Measurements from ENCODE around the gene SRPRA.
"Not testable (repeated sequence)": the region's sequence is repeated elsewhere in the genome, so short reads cannot be mapped to it uniquely, and the experiment has no call there.

Gene SRPRA, protein sequence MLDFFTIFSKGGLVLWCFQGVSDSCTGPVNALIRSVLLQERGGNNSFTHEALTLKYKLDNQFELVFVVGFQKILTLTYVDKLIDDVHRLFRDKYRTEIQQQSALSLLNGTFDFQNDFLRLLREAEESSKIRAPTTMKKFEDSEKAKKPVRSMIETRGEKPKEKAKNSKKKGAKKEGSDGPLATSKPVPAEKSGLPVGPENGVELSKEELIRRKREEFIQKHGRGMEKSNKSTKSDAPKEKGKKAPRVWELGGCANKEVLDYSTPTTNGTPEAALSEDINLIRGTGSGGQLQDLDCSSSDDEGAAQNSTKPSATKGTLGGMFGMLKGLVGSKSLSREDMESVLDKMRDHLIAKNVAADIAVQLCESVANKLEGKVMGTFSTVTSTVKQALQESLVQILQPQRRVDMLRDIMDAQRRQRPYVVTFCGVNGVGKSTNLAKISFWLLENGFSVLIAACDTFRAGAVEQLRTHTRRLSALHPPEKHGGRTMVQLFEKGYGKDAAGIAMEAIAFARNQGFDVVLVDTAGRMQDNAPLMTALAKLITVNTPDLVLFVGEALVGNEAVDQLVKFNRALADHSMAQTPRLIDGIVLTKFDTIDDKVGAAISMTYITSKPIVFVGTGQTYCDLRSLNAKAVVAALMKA

DNA sequence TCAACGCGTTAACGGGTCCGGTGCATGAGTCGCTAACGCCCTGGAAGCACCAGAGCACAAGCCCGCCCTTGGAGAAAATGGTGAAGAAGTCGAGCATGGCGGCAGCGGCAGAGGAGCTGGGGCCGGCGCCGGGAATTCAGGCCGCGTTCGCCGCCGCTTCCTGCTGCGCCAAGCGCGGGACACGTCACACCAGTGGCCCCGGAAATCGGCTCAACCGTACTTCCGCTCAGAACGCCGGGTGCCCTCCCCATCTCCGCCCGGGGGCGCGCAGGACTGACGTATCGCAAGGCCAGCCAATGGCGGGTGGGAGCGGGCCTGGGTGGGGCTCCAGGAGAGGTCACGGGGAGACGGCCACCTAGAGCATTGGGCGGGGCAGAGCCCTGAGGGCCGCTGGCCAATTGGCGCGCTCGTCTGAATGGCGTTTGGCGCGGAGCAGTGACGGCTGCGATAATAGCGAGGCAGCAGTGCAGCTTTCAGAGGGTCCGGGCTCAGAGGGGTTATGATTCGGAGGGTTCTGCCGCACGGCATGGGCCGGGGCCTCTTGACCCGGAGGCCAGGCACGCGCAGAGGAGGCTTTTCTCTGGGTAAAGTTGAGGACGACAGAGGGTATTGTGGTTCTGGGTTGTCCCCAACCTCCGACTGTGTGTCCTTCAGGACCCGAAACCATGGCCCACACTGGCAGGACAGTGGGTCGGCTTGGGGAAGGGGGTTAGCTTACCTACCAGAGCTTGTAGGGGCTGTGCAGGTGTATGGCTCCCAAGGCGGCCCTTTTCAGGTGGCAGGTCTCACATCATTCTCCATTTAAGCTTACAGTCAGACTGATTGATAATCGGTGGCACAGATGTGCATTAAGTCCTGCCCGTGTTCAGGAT is at the start of gene SRPRA, which contains the start of gene FOXRED1:
Gene SRPRA, minus strand, starts transcription at position 188 of the 872 bp plus-strand sequence. Its CDS starts 91 bp downstream, at position 97.
Gene FOXRED1, plus strand, starts transcription at position 447 of the 872 bp plus-strand sequence. Its CDS starts 53 bp downstream, at position 500.
- peak; percentile 98 to 100 (median 99) for DNase-seq (ENCODE audit: low read depth in 2 of 3, low spot score in 1 of 3)

DNA sequence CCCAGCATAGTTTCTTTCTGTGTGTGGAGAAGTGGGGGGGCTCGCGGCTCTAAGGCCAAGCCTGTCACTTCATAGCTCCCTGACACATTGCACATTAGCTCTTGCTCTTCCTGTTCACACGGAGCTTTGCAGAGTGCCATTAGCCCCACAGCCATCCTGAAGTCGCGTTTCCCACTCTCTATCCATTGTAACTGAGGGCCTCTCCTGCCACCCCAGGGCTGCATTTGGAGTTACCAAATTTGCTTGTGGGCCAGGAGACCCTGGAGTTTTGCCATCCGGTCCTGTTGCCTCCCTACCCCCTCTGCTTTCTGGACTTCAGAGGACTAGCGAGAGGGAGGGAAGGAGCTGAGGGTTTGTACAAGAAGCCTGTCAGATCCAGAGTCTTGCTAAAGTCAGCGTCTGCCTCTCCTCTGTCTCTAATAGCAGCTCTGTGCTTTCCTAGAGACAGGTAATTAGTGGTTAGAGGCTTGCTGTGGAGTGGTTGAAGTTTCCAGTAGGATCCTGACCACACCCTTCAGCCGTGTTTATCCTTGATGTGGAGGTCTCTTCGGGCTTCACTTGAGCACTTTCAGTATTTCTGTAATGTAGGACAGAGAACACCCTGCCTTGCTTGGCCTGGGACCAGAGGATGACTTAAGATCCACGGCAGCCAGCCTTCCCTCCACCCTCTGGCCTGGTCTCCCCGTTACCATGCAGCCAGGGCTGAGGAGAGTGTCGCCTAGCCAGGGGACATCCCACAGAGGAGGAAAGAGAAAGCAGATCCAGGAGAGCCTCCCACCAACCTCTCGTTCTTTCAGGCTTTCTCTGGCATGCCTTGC is 49.3 kb upstream of the SRPRA start:
- DNase-seq (ENCODE audit: low read depth in 2 of 3, low spot score in 1 of 3): no peak

DNA sequence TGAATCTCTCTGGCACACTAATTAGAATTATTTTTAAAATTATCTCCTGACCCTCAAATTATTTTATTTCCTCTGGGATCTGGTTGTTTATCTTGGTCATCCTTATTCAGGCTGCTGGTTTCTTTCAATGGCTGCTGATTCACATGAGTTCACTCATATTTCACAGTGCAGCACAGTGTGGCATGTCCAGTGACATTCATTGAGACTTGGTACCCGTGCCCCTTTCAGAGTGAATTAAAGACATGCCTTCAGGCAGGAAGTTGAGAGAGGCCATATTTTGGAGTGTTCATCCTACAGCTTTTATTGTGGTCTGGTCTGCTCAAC is 48.7 kb upstream of the SRPRA start:
- no peak for DNase-seq (ENCODE audit: low read depth in 2 of 3, low spot score in 1 of 3)

DNA sequence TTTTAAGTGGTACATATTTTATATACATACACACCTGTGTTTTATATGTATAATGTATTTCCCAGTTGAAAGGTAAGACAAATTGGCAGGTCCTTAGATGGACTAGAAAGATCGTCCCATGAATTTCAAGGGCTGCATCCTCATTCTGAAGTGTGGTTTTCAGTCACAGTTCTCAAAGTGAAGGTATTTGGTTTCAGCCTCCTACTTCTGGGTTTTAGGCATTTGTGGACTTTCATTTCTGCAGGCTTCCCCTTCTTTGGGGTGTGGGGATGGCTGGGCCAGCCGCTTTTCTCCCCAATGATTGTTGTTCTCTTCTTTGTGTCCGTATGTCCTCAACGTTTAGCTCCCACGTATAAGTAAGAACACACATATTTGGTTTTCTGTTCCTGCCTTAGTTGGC is 45.1 kb upstream of the SRPRA start:
- DNase-seq (ENCODE audit: low read depth in 2 of 3, low spot score in 1 of 3): no peak

DNA sequence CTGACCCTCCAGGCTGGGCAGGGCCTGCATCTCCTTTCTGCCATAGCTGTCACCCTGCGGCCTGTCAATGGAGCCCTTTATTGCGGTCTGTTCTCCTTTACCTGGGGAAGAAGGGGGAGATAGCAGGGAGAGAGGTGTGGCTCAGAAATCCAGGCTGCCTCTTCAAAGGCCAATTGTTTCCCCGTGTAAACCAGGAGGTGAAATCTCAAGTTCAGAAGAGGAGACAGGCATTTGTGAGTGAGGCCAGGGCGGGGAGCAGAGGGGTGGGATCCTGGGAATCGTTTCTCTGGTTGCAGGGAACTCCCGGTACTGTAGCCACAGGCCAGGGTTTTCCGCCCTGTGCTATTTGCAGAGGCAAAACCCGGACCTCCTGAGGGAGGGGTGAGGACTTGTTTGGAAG is 44.3 kb upstream of the SRPRA start:
- no peak for DNase-seq (ENCODE audit: low read depth in 2 of 3, low spot score in 1 of 3)

DNA sequence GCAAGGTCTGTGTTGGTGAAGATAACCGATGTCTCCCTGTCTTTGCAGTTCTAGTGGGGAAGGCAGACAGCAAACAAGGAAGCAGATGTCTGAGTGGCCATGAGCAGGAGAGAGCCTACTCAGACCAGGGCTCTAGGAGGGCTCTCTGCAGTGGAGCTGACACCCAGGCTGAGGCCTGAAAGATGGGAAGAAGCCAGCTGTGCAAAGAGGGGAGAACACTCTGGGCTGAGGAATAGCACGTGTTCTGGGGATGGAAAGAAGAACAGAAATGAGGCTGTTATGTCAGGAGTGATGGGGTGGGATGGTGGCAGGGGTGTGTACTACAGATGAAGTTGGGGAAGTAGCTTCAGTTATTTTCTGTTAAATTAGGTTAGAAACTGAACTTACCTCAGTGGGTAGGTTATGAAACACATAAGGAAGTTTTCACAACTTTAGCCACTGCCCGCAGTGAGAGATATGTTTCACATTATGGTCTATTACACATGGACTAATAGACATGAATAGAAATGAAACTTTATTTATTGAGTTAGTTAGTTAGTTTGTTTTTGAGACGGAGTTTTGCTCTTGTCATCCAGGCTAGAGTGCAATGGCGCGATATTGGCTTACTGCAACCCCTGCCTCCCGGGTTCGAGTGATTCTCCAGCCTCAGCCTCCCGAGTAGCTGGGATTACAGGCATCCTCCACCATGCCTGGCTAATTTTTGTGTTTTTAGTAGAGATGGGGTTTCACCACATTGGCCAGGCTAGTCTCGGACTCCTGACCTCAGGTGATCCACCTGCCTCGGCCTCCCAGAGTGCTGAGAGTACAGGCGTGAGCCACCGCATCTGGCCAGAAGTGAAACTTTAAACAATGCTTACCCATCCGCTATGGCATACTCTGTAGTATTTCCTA is 43.0 kb upstream of the SRPRA start:
- DNase-seq (ENCODE audit: low read depth in 2 of 3, low spot score in 1 of 3): no peak

DNA sequence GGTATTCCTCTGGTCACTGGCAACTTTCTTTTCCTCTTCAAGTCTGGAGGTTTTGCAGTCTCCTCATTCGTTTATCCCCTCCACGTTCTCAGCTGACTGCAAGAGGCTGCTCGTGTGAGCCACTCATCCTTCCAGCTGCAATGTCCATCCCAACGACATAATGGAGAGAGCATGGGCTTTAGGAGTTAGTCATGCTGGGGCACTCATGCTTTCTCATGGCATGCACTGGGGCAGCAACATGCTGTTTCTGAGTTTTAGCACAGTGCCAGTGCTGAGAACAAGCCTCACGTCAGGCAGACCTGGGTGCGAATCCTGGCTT is 42.3 kb upstream of the SRPRA start:
- no peak for DNase-seq (ENCODE audit: low read depth in 2 of 3, low spot score in 1 of 3)

DNA sequence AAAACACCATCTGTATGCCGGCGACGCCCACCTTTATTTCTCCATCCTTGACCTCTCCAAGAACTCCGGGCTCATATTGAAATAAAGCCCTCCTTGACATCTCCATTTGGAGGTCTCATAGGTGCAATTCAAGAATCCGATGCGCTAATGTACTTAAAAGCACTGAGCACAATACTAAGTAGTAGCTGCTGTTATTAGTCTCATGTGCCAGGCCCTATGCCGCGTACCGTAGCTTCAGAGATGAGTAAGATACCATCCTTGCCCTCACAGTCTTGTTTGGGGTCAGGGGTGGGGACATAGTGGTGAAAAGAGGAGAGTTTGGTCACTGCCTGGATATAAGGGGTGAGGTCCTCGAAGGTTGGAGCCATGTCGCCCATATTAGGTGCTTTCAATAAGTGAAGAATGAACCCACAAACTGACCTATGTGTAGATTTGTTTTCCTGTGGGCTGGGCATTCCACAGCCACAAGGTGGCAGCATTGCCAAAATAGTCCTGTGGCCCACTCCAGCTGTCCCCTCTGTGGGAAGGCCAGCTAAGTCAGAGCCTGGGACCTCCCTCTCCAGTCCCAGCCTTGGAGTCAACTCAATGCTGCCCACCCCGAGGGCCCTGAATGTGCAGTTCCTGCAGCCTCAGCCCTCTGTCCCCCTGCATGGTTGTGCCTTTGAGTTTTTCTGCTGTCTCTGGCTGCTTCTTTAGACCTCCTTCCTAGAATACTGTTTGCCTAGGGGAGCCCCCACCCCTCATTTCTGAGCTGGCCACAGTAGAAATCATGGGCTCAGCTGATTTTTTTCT is 41.7 kb upstream of the SRPRA start:
- DNase-seq (ENCODE audit: low read depth in 2 of 3, low spot score in 1 of 3): peak in 1 of 3 donors; percentile 42

DNA sequence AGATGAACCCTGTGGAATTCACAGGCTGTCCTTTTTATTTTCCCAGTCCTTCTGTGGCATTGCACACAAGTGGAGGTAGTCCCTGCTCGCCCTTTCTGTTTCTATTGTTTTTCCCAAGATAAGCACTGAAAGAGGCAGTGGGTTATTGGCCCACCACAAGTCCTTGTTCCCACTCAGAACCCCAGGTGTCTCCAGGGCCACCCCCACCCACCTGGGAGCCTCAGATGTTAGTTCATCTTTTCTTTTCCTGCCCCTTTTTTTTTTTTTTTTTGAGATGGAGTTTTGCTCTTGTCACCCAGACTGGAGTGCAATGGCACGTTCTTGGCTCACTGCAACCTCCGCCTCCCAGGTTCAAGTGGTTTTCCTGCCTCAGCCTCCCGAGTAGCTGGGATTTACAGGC is 40.1 kb upstream of the SRPRA start:
- DNase-seq (ENCODE audit: low read depth in 2 of 3, low spot score in 1 of 3): not testable (repeated sequence)

DNA sequence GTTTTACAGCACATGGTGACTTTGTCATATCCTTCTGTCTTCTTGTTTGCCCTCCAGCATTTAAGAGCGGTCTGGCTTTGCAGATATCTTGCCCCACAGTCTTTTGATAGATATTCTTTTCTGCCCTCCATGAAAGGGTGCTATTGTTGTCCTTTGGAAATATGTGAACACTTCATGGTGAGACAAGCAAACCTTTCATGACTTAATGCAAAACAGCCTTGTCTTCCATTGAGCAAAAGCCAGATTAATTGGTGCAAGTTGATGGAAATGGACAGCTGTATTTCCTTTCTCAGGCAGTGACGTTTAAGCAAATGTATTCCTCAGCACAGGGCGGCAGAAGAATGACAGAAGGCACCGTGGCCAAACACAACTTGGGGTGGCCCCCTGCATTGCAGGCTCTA is 39.6 kb upstream of the SRPRA start:
- no peak for DNase-seq (ENCODE audit: low read depth in 2 of 3, low spot score in 1 of 3)

DNA sequence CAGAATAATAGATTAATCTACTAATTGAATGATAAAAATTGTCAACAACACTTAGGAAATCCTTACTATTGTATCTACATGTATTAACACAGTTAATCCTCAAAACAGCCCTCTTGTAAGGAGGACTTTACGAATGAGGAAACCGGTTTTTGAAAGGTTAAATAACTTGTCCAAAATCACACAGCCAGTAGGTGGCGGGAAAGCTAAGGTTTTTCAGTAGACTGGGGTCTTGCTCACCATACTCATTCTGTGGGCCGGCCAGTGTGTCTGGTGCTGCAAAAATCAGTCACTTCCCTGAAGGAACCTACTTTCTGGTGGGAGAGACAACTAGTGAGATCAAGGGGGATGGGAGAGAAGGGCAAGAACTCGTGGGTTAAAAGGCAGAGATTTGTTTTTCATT is 39.0 kb upstream of the SRPRA start:
- no peak for DNase-seq (ENCODE audit: low read depth in 2 of 3, low spot score in 1 of 3)

DNA sequence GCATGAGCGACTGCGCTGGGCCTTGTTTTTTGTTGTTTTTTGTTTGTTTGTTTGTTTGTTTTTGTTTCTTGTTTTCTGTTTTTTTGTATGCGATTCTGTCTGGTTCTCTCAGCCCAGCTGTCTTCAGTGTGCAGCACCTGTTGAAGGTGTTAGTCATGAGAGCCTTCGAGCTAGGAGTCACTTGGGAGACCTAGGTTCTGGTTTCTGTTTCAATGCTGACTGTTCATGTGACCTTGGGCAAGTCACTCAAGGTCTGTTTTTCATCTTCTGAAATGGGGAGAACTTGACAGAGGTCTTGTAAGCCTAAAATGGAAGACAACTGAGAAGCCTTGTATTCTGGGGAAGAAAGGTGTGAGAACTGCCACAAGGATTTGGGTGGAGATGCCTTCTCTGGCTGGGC is 37.0 kb upstream of the SRPRA start:
- DNase-seq (ENCODE audit: low read depth in 2 of 3, low spot score in 1 of 3): no peak

DNA sequence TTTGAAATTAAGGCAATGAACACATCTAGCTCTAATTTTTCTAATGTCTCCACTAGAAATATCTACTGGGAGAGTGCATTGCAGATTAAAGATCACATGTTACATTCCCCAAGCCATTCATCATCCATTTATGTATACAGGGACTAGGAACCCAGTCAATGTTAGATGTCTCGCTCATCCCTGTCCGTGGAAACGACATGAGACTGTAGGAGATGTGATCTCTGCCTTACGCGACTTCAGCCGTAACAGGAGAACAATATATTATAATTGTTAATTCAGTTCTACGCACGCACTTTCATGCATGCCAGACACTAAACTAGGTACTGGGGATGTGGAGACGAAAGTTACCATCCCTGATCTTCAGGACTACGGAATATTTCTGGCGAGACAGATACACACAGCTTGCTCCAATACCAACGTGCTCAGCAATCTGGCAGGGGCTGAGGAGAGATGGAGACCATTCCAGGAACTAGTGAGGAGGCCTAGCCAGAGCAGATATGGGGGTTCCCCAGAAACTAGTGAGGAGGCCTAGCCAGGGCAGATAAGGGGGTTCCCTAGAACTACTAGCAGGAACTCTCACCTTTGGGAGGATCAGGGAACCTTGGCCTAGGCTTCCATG is 35.9 kb upstream of the SRPRA start:
- DNase-seq (ENCODE audit: low read depth in 2 of 3, low spot score in 1 of 3): no peak

DNA sequence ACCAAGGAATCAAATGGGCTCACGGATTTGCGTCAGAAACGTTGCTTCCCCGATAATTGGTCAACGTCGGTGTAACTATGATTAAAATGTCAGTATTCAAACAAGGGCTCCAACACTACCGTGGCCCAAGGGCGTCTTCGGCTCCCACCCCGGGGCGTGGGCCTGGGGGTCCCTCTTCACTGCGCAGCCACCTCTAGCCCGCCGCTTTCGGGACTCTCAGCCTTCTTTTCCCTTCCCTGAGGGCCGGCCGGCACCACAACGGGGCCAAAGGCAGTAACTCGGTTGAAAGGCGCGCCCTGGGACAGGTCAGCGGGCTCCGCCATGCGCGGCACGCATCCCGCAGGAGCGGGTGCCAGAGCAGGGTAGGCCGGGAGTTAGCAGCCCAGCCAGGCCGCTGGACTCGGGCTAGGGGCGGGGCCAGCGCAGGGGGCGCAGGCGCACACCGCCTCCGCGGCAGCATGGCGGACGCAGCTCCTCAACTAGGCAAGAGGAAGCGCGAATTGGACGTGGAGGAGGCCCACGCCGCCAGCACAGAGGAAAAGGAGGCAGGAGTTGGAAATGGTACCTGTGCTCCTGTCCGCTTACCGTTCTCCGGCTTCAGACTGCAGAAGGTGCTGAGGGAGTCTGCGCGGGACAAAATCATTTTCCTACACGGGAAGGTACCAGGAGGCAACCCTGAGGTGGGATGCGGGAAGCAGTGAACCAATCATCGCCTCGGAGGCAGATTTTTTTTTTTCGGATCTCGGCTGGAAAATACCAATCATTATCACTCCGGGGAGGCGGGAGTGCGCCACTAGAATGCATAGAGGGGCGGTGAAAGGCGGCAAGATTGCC is 35.1 kb upstream of the SRPRA start, which contains the start of gene DCPS:
Gene DCPS, plus strand, starts transcription at position 438 of the 834 bp plus-strand sequence. Its CDS starts 21 bp downstream, at position 459.
- peak; percentile 75 to 83 (median 82) for DNase-seq (ENCODE audit: low read depth in 2 of 3, low spot score in 1 of 3)

DNA sequence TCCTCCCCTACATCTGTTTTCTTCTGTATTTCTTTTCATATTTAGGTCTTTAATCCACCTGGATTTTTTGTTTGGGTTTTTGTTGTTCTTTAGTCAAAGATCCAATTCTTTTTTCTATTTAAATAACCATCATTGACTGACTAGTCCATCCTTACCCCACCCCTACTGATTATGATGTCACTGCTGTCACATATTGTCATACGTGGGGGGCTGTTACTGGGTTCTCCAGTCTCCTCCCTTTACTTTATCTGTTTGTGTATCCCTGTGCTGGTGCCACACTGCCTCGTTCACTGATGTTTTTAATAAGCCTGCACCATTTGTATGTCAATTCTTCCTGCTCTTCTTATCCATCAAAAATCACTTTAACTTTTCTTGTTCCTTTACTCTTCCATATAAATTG is 28.3 kb upstream of the SRPRA start:
- no peak for DNase-seq (ENCODE audit: low read depth in 2 of 3, low spot score in 1 of 3)

DNA sequence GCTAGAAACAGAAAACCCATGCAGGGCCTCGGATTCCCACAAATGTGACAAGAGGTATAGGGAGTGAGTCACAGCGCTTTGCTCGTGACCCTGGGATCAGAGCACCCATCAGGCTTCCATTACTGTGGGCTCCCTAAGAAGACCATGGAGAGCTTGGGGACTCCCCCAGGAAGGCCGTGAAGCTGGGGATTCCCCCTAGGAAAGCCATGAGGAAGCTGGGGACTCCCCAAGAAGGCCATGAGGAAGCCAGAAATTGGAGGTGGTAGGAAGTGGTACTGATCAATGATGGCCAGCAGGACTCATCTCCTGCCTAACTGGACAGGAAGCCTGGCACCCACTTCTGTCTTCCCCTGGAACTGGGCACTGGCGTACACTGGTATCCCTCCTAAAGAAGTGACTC is 25.0 kb upstream of the SRPRA start:
- DNase-seq (ENCODE audit: low read depth in 2 of 3, low spot score in 1 of 3): no peak

DNA sequence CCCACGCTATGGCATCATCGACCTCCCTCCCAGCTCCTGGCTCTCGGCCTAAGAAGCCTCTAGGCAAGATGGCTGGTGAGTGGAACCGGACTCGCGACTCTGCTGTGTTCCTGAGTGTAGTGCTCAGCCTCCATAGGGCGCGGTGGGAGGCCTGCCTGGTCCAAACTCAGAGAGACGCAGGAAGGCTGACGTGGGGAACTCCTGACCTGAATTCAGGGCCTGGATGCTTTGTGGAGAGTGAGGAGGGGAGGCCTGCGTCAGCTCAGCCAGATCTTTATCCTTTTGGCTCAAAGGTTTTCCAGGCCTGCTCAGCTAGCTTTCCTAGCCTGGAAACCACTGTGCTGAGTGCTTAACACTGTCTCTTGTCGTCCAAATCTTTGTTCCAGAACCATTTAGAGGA is 22.2 kb upstream of the SRPRA start:
- no peak for DNase-seq (ENCODE audit: low read depth in 2 of 3, low spot score in 1 of 3)

DNA sequence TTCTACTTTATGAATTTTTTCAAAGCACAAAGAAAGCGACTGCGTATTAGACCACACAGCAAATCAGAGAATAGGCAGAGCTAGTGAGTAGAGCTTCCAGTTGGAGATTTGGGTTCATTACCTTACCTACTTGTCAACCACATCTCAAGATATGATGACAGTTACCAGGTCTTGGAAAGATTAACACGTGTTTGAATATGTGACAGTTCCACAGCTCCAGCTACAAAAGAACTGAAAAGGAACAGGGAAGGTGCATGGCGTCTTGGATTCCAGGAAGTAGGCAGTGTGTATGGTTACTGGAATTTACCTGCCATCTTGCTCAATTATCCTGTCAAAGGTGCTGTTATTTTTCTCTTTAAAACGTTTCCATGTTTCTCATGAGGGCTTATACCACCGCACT is 19.5 kb upstream of the SRPRA start:
- DNase-seq (ENCODE audit: low read depth in 2 of 3, low spot score in 1 of 3): no peak
